Mucosa of stomach (tissue), 1 donor: ENCODE results near the gene ADCYAP1R1.

Source experiments
- H3K27me3 ChIP-seq: one replicate; pipeline ENCODE4 v1.7.0; 2013; ENCODE audit warnings: mild to moderate bottlenecking, low read length; ENCODE audit not compliant: control insufficient read depth, insufficient read depth
- H3K36me3 ChIP-seq: one replicate; pipeline ENCODE4 v1.7.0; 2013; ENCODE audit warnings: low read length; ENCODE audit not compliant: control insufficient read depth, insufficient read depth
- H3K4me1 ChIP-seq: one replicate; pipeline ENCODE4 v1.7.0; 2013; ENCODE audit warnings: mild to moderate bottlenecking, low read length; ENCODE audit not compliant: control insufficient read depth, insufficient read depth
- H3K4me3 ChIP-seq: one replicate; pipeline ENCODE4 v1.7.0; 2013; ENCODE audit warnings: low read length
- H3K9ac ChIP-seq: one replicate; pipeline ENCODE4 v1.7.0; 2013; ENCODE audit warnings: mild to moderate bottlenecking, low read length, moderate library complexity
- H3K9me3 ChIP-seq: one replicate; pipeline ENCODE4 v1.7.0; 2013; ENCODE audit warnings: mild to moderate bottlenecking, low read length, moderate library complexity; ENCODE audit not compliant: control insufficient read depth
- donor health status: Pancreatic carcinoma.

Gene ADCYAP1R1

DNA sequence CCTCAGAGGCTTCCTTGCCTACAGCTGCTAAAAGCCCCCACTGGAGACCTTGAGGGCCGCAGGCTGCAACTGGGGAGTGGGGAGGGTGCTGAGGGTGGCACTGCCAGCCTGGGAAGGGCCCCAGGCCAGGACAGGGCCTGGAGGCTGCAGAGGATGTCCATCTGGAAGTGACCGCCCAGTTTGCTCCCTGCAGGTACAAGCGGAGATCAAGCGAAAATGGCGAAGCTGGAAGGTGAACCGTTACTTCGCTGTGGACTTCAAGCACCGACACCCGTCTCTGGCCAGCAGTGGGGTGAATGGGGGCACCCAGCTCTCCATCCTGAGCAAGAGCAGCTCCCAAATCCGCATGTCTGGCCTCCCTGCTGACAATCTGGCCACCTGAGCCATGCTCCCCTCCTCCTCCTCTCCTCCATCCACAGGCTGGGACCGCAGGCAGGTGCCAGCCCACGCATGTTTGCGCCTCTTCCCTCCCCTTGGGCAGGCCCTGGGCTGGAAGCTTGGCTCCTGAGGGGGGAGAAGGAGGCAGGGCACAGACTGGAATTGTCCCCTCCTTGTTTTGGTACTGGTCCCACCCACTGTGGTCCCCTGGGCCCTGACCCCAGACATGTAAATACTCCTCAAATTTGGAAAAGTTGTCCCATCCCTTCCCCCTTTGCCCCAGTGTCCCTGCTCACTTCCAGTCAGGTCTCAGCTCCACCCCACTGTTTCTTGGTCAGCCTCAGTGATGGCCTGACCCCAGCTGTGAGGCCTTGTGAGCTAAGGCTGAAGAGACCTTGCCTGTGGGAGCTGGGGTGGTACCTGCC lies 54.4 kb downstream of the ADCYAP1R1 start:
- H3K9ac ChIP-seq: no peak overlapping the region
- no peaks in the 10 kb centered on the region for H3K36me3 ChIP-seq
- no peaks in the 10 kb centered on the region for H3K27me3 ChIP-seq
- no peaks in the 10 kb centered on the region for H3K9me3 ChIP-seq
- H3K4me1 ChIP-seq: no peaks in the 10 kb centered on the region
- H3K4me3 ChIP-seq: no peak overlapping the region

DNA sequence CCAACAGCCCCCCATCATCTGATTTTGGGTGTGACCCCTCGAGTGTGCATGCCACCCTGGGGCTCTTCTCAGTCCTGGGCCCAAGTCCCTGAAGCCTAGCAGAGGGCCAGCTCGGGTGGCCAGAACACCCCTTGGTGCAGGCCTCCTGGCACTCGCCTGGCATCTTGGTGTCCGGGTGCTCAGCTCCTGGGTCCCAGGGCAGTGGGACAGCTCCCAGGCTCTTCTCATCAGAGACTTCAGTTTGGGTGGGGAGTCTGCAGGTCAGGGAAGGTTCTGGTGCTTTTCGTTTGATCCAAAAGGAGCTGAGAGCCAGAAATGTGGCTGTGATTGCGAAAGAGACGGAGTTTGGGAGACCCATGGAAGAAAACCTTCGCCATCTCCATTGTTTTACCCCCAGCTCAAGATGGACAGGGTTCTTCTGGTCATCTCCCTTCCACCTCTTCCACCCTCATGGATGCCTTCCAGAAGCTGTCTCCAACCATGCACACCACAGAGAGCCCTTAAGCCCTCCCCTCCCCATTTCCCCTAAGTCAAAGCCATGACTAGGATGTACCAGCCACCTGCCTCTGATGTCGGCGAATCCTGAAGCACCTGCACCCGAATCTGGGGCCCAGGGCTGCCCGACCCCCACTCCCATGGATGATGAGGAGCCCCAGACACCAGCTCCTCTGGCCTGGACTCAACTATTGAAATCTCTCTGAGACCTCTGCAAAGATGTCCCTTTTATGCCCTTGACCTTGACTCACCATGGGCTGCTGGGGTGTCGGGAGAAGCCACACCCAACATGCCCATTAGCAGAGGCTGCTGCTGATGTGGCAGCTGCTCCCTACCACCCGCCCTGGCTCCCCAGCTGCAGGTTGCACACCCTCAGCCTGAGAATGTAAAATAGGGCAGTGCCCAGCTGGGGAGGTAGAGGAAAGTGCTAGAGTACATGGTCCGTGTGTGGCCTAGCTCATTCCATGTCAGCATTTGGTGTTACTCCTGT lies 55.3 kb downstream of the ADCYAP1R1 start:
- no peaks in the 10 kb centered on the region for H3K4me1 ChIP-seq
- no peaks in the 10 kb centered on the region for H3K36me3 ChIP-seq
- no peak overlapping the region for H3K4me3 ChIP-seq
- no peak overlapping the region for H3K9ac ChIP-seq
- H3K9me3 ChIP-seq: no peaks in the 10 kb centered on the region
- H3K27me3 ChIP-seq: no peaks in the 10 kb centered on the region

DNA sequence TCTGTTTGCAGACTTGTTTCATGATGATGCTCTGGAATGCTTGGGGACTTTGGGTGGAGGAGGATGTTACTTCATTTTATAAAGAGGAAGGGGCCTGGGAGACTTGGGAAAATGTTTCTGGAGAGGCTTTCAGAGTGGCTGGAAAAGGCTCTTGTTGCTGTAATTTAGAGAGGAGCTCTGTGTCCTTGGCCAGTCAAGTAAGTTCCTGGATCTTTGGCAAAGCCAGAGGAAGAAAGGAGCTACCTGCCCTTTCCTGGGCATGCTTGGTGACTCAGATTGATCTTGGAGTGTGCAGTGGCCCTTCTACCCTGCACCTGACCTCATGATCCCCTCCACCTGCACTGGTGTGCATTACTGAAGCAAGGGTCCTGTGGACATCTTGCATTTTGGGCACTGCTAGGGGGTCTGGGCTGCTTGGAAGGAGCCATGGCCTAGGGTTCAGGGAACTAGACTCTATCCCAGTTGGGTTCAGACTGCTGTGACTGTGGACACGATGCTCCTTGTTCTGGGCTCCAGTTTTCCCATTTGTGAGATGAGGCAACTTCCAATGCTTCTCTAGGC lies 56.1 kb downstream of the ADCYAP1R1 start:
- H3K27me3 ChIP-seq: no peaks in the 10 kb centered on the region
- H3K9ac ChIP-seq: no peak overlapping the region
- no peaks in the 10 kb centered on the region for H3K36me3 ChIP-seq
- H3K4me1 ChIP-seq: no peaks in the 10 kb centered on the region
- H3K9me3 ChIP-seq: no peaks in the 10 kb centered on the region
- no peak overlapping the region for H3K4me3 ChIP-seq

DNA sequence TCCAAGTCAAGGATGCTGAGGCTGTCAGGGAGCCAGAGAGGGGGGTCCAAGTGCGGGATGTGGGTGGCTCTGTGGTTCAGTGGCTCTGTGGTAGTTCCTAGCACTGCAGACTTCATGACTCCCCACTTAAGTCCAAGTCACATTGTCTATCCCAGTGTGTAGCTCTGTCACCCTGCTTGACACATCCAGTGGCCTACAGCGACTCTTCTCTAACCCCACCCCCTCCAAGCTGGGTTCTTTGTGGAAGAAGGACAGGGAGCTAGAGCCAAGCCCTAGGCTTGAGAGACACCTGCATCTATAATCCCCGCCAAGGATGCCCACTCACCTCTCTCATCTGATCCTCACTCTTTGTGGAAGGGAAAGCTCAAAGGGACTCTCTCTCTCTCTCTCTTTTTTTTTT lies 57.6 kb downstream of the ADCYAP1R1 start:
- Histone ChIP-seq H3K4me3 (no peak overlapping the region), H3K9me3 (no peaks in the 10 kb centered on the region), H3K27me3 (no peaks in the 10 kb centered on the region), H3K36me3 (no peaks in the 10 kb centered on the region), H3K9ac (no peak overlapping the region), H3K4me1 (no peaks in the 10 kb centered on the region)

DNA sequence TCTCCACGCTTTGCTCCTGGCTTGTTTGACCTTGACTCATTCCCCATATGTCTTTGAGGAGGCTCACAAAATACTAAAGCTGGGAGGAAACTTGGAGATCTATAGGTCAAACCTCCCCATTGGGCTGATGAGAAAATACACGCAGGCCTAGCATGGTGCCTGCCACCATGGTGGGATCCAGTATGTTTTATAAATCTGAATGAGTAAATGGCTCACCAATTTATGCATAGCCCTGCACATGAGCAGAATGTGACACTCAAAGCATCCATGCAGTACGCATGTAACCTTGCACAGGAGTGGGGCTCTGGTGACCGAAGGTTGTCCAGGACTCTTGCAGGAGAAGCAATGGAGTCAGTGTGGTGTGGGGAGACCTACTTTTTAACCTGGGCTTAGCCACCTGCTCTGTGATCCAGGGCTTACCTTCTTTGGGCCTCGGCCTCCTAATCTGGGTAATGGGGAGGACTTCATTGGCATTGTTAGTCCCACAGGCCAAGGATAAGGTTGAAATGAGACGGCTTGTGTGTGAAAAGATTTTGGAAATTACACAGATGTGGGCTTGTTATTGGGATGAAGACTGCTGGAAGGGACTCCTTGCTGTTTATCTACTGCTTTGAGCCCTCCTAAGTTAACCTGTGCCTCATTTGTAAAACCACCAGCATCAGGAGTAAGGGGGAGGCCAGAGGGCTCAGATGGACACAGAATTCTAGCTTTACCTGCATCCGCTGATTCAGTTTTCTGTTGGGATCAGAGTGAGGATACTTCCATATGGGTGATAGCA lies 58.4 kb downstream of the ADCYAP1R1 start:
- H3K9ac ChIP-seq: no peak overlapping the region
- no peaks in the 10 kb centered on the region for H3K4me1 ChIP-seq
- no peaks in the 10 kb centered on the region for H3K9me3 ChIP-seq
- H3K4me3 ChIP-seq: no peak overlapping the region
- no peaks in the 10 kb centered on the region for H3K36me3 ChIP-seq
- no peaks in the 10 kb centered on the region for H3K27me3 ChIP-seq

DNA sequence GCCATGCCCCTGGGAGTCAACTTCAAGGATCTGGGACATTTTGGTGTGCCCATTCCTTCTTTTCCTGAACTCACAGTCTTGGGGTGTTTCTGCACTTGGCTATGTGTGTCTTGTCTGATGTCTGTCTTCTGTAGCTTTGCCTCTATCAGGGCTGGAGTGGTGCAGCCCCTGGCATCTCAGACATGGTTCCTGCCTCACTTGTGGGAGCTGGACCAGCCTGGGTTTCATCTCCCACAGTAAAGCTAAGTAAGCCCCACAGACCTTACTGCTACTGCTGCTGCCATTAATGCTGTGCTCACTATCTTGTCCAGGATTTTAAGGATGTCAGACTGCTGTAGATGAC lies 59.0 kb downstream of the ADCYAP1R1 start:
- H3K9me3 ChIP-seq: no peaks in the 10 kb centered on the region
- H3K27me3 ChIP-seq: no peaks in the 10 kb centered on the region
- no peaks in the 10 kb centered on the region for H3K4me1 ChIP-seq
- no peaks in the 10 kb centered on the region for H3K36me3 ChIP-seq
- no peak overlapping the region for H3K9ac ChIP-seq
- no peak overlapping the region for H3K4me3 ChIP-seq

DNA sequence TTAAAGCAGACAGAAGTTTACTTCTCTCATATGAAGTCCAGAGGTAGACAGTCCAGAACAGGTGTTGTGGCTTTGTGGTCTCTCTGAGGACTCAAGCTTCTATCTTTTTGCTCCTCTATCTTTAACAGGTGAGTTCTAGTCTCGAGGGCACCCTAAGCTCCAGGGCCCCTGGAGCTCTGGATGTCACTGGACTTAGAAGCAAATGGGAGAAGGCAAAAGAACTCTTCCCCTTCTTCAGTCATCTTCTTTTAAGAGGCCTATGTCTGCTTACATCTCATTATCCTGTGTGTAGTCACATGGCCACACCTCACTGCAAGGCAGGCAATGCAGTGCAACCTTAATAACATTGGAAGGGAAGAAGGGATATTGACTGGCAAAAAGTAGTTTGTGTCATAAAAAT lies 61.6 kb downstream of the ADCYAP1R1 start:
- no peaks in the 10 kb centered on the region for H3K9me3 ChIP-seq

DNA sequence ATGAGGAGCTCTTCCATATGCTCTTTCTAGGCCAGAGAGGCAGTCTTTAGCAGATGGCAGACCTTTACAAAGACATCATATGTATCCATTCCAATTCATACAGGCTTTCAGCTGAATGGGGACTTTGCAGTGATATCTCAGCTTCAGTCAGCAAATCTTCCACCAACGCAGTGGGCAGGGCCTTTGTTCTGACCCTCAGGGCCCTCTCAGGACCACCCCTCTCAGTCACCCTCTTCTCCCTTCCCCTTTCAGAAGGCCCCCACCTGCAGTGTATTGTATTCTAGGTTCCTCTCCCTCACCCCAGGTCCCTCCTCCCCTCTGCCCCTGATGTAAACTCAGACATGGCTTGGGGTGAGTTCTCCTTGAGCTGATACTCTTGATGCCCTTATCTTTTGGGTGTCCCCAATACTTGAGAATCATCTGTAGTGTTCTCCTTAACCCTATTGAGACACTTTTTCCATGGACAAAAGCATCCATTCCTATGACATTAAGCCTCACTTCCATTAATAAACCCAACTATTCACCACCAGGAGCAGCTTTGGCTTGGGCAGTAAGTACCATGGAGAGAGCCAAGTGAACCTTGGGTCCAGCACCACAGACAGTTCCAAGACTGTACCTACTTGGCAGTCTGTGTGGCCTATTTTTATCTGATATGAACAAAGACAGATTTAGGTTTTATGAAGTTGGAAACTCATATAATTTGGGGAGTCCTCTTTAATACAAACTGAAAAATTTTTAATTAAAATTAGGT lies 62.7 kb downstream of the ADCYAP1R1 start:
- no peak overlapping the region for H3K9ac ChIP-seq
- no peak overlapping the region for H3K4me3 ChIP-seq
- H3K27me3 ChIP-seq: no peaks in the 10 kb centered on the region
- no peaks in the 10 kb centered on the region for H3K9me3 ChIP-seq
- H3K4me1 ChIP-seq: no peaks in the 10 kb centered on the region
- no peaks in the 10 kb centered on the region for H3K36me3 ChIP-seq

More for the DNA sequence above, 61.6 kb downstream of the ADCYAP1R1 start:
- H3K27me3 ChIP-seq: no peaks in the 10 kb centered on the region
- no peaks in the 10 kb centered on the region for H3K4me1 ChIP-seq
- no peaks in the 10 kb centered on the region for H3K36me3 ChIP-seq
- no peak overlapping the region for H3K4me3 ChIP-seq
- H3K9ac ChIP-seq: no peak overlapping the region

DNA sequence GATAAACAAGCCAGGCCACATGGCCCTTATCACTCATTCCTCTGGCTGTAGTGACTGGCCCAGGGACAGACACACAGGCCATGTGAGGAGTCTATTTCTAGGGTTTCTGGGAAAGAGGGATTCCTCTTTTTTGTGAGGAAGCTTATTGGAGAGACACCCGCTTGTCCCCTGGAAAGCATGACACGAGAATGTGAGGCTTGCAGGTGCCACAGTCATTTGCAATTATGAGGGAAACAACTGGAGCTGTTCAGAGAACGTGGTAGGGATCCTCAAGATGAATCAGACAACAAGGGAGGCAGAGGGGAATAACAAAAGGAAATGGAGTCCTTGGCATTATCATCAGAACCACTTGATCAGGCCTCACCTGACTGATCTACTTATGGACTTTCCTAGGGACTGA lies 64.5 kb downstream of the ADCYAP1R1 start:
- Histone ChIP-seq H3K36me3 (no peaks in the 10 kb centered on the region), H3K9me3 (no peaks in the 10 kb centered on the region), H3K27me3 (no peaks in the 10 kb centered on the region), H3K4me1 (no peaks in the 10 kb centered on the region), H3K9ac (no peak overlapping the region), H3K4me3 (no peak overlapping the region)

DNA sequence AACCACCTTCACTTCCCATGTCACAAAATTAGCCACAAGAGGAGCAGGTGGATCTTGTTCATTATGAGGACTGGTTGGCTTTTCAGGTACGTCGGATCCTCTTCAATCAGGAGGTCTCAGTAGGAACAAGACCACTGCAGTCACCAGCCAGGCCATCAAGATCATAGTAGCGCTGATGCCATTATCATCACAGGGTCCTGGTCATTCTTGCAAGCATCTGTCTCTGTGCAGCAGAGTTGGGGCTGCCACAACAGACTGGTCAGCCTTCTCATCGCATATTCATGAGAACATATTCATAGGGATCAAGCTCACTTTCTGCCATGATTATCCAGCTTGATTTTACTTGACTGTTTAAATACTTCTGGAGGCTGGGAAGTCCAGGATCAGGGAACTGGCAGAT lies 67.1 kb downstream of the ADCYAP1R1 start:
- H3K4me3 ChIP-seq: no peak overlapping the region
- H3K36me3 ChIP-seq: no peaks in the 10 kb centered on the region
- no peaks in the 10 kb centered on the region for H3K9me3 ChIP-seq
- H3K27me3 ChIP-seq: no peaks in the 10 kb centered on the region
- peaks cover 12% of the 10 kb centered on the region for H3K4me1 ChIP-seq
- H3K9ac ChIP-seq: no peak overlapping the region

DNA sequence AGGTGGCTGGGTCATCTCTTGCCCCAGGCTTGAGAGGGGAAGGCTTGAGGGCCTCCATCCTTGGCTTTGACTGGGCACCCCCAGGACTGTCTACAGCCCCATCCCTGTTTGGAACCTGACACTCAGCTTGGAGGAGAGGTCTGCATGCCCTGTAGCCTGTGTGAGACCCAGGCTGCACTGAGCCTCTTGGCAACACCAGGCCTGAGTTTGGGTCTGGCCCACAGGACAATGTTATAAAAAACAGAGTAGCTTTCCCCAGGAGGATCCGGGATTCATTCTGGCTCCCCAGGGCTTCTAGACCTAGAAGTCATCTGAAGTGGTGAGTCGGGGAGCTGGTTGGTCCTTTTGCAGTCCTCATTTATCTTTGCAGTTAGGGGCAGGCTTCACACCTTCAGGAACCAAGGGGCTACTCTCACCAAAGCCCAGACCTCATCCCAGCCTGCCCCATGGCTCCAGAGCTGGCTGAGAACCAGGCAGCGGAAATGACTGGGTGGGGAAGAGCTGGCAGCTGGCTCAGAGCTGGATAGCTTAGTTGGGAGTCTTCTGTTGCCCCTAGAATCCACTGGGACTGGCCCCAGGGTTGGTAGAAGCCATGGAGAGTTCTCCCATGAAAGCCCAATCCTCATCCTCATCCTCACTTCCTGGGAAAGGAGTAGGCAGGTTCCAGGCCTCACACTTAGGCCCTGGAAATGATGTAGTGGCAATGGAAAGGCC lies 68.8 kb downstream of the ADCYAP1R1 start:
- no peak overlapping the region for H3K9ac ChIP-seq
- no peaks in the 10 kb centered on the region for H3K36me3 ChIP-seq
- H3K4me1 ChIP-seq: peaks cover 12% of the 10 kb centered on the region
- no peak overlapping the region for H3K4me3 ChIP-seq
- no peaks in the 10 kb centered on the region for H3K9me3 ChIP-seq
- H3K27me3 ChIP-seq: no peaks in the 10 kb centered on the region
